GM19023 (cell line): ENCODE data around the gene TMEM107.
"Not testable (repeated sequence)": the region's sequence is repeated elsewhere in the genome, so short reads cannot be mapped to it uniquely, and the experiment has no call there.

ENCODE experiments used
- ATAC-seq: cut with Tn5 transposase; IDR thresholded peaks from one replicate; pipeline ENCODE4 v1.9.1; 2021; ENCODE audit warnings: mild to moderate bottlenecking, moderate library complexity; ENCODE audit not compliant: unreplicated experiment

The TMEM107 gene

GRCh38 chr17:8176197-8176940, at the start of gene TMEM107:
TSS of gene TMEM107 (minus strand) at chr17:8176380. CDS start at chr17:8176286, 94 bp downstream.
- ATAC-seq, result no peak

GRCh38 chr17:8224891-8225812, 49.0 kb upstream of the TMEM107 start:
- no peak for ATAC-seq

GRCh38 chr17:8223356-8224126, 47.4 kb upstream of the TMEM107 start:
- ATAC-seq, result no peak

GRCh38 chr17:8222630-8223355, 46.6 kb upstream of the TMEM107 start:
- ATAC-seq, result peak; percentile 33

GRCh38 chr17:8222380-8222629, 46.1 kb upstream of the TMEM107 start:
- peak; percentile 28 for ATAC-seq

GRCh38 chr17:8221663-8222379, 45.6 kb upstream of the TMEM107 start:
- peak; percentile 41 for ATAC-seq

GRCh38 chr17:8220783-8221662, 44.8 kb upstream of the TMEM107 start:
- ATAC-seq, result no peak

GRCh38 chr17:8214000-8214399, 37.8 kb upstream of the TMEM107 start:
- ATAC-seq, result not testable (repeated sequence)

- no peak for ATAC-seq
These were observed 36.4 kb upstream of the TMEM107 start for GRCh38 chr17:8212312-8213180.

GRCh38 chr17:8210761-8211458, 34.7 kb upstream of the TMEM107 start:
- ATAC-seq, result peak; percentile 16

GRCh38 chr17:8209907-8210760, 34.0 kb upstream of the TMEM107 start, which contains the start of gene AURKB:
TSS of gene AURKB (minus strand) at chr17:8210575. CDS start at chr17:8210224, 351 bp downstream.
- ATAC-seq, result peak; percentile 86

GRCh38 chr17:8206536-8206935, 30.4 kb upstream of the TMEM107 start:
- no peak for ATAC-seq

- ATAC-seq, result no peak
These were observed 28.8 kb upstream of the TMEM107 start for GRCh38 chr17:8204761-8205555.

- no peak for ATAC-seq
These were observed 16.1 kb upstream of the TMEM107 start for GRCh38 chr17:8192070-8192815.

- ATAC-seq, result no peak
These were observed 14.3 kb upstream of the TMEM107 start for GRCh38 chr17:8190506-8190905.
